PC-3 (cell line): Measurements from ENCODE around the gene BRCC3. TPM values are rescaled to one million over a fixed set of nuclear protein-coding genes. Genes with fewer than 3 reads are reported as not detected.

ENCODE experiments used
- ATAC-seq: fragments of 200-7000 bp; cut with Tn5 transposase; 2 replicates; pipeline ENCODE4 v1.9.1; 2020; ENCODE audit warnings: mild to moderate bottlenecking, moderate library complexity
- BruUV-seq: library from RNA; stranded (reverse); fragments of 400-500 nt; replicated peaks from 2 replicates; lab custom pipeline; 2021; lab: Mats Ljungman, UMichigan
- CTCF ChIA-PET: fragments of 300-600 bp; sonication (Branson Sonifier 250); formaldehyde crosslinking; loops from one replicate; lab custom pipeline; 2022; ENCODE audit warnings: antibody characterized with exemption; lab: Charles Lee
- POLR2A ChIA-PET: fragments of 300-600 bp; sonication (Branson Sonifier 250); formaldehyde crosslinking; loops from one replicate; lab custom pipeline; 2022; ENCODE audit warnings: antibody characterized with exemption; ENCODE audit not compliant: unreplicated experiment; lab: Charles Lee
- DNase-seq: peaks from one replicate; pipeline ENCODE4 v3.0.0-alpha.2; 2015
- H2AFZ ChIP-seq: fragments of 300-600 bp; sonication (generic); 2 replicates; pipeline ENCODE4 v1.6.0; 2016; ENCODE audit warnings: antibody characterized with exemption, low read length
- H3F3A ChIP-seq: fragments of 300-600 bp; sonication (generic); one replicate; pipeline ENCODE4 v1.6.0; 2017; ENCODE audit warnings: antibody characterized with exemption, low read length, control low read depth, mild to moderate bottlenecking; ENCODE audit not compliant: unreplicated experiment
- H3K27ac ChIP-seq: fragments of 300-600 bp; sonication (generic); 2 replicates; pipeline ENCODE4 v1.5.1; 2016; ENCODE audit warnings: mild to moderate bottlenecking, low read length
- H3K27me3 ChIP-seq: fragments of 300-600 bp; sonication (generic); 2 replicates; pipeline ENCODE4 v1.6.1; 2016; ENCODE audit warnings: low read length, mixed read lengths
- H3K36me3 ChIP-seq: fragments of 300-600 bp; sonication (generic); 2 replicates; pipeline ENCODE4 v1.6.1; 2016; ENCODE audit warnings: low read depth, mixed run types, low read length, mixed read lengths
- H3K4me1 ChIP-seq: fragments of 300-600 bp; sonication (generic); 2 replicates; pipeline ENCODE4 v1.5.1; 2016; ENCODE audit warnings: low read length; ENCODE audit not compliant: insufficient read depth
- H3K4me2 ChIP-seq: fragments of 300-600 bp; sonication (generic); 2 replicates; pipeline ENCODE4 v1.6.0; 2016; ENCODE audit warnings: low read length
- H3K4me3 ChIP-seq: fragments of 300-600 bp; sonication (generic); 2 replicates; pipeline ENCODE4 v1.5.1; 2016; ENCODE audit warnings: mild to moderate bottlenecking, low read length, mixed read lengths
- H3K79me2 ChIP-seq: fragments of 300-600 bp; sonication (generic); 2 replicates; pipeline ENCODE4 v1.6.1; 2017; ENCODE audit warnings: low read length, mixed read lengths
- H3K9ac ChIP-seq: fragments of 300-600 bp; sonication (generic); 2 replicates; pipeline ENCODE4 v1.6.0; 2016; ENCODE audit warnings: mild to moderate bottlenecking, low read length
- H3K9me2 ChIP-seq: fragments of 300-600 bp; sonication (generic); replicated peaks from 2 replicates; pipeline ENCODE4 v1.6.1; 2016; ENCODE audit warnings: mixed run types, low read length, mixed read lengths
- H3K9me3 ChIP-seq: fragments of 300-600 bp; sonication (generic); 2 replicates; pipeline ENCODE4 v1.6.1; 2016; ENCODE audit warnings: low read length, mixed read lengths
- H4K20me1 ChIP-seq: fragments of 300-600 bp; sonication (generic); 2 replicates; pipeline ENCODE4 v1.6.1; 2016; ENCODE audit warnings: low read length, mixed read lengths
- EZH2 ChIP-seq: fragments of 300-600 bp; sonication (generic); IDR thresholded peaks from one replicate; pipeline ENCODE4 v1.6.1; 2017; ENCODE audit warnings: antibody characterized with exemption, mild to moderate bottlenecking, low read length; ENCODE audit not compliant: unreplicated experiment
- EZH2phosphoT487 ChIP-seq: fragments of 300-600 bp; sonication (generic); IDR thresholded peaks from 2 replicates; pipeline ENCODE4 v1.6.1; 2018; ENCODE audit warnings: mild to moderate bottlenecking, antibody characterized with exemption, low read length, borderline replicate concordance
- intact Hi-C: fragments of 100-400 bp; cut with micrococcal nuclease; formaldehyde crosslinking; loops from 2 replicates; pipeline ENCODE4 v1.9.0; 2023
- total RNA-seq: library from RNA; depleted of rRNA; stranded (reverse); fragments of >200 nt; gene quantifications from 2 replicates; pipeline ENCODE4 v1.2.3, GENCODE V29; 2014
- TF ChIP-seq, protein P1 (sequence below): fragments of 300-600 bp; sonication (generic); conservative IDR thresholded peaks from 2 replicates; pipeline ENCODE4 v1.5.1; 2017; ENCODE audit warnings: antibody characterized with exemption, low read depth, mild to moderate bottlenecking, low read length

Gene BRCC3
- total RNA-seq, 1 experiment from 2014 or later = 19.7 TPM

DNA sequence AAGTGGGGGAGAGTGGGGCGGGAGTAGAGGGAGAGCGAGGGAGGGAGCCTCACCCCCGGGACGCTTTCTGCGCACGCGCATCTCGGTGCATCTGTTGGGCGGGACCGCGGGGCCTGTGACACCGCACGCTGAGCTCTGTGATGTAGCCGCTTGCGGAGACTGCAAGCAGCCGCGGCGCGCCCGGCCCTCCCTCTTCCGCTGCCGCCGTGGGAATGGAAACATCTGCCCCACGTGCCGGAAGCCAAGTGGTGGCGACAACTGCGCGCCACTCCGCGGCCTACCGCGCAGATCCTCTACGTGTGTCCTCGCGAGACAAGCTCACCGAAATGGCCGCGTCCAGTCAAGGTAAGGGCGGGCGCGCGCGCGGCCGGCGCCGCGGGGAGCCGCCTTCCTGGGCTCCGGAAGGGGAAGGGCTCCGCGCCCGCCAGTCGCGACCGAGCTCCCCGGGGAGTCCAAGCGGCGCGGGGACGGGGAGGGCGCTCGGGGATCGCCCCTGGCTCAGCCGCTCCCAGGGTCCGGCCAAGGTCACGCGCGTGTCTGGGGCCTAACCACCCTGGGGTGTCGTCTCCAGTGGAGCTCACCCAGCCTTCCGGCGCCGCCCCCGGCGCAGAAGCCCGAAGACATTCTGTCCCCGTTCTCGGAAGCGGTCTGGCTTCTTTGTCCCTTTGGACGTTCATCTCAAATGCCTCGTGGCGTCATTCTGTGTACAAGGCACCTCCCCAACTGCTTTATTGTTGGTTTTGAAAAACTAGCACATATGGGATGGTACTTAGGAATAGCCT is 44.4 kb upstream of the BRCC3 start, which contains the start of gene FUNDC2:
FUNDC2 (plus strand) TSS at position 118 of the 782 bp plus-strand sequence; CDS start at position 213, 95 bp downstream.
- CTCF ChIA-PET = interaction anchor here (1.0 kb wide), 1 partner anchor 22 kb away, joined by 3 read pairs; no protein-coding TSS in a partner anchor

GRCh38 chrX:155027509-155028066 is 43.7 kb upstream of the BRCC3 start:
- ATAC-seq (no peak), DNase-seq (peak; percentile 38)
- intact Hi-C loops = loop anchor here (2.0 kb wide), 1 partner anchor 41 kb away; no protein-coding TSS in a partner anchor
- H3K4me2 ChIP-seq = peak overlapping the region; percentile 83
- H3K27ac ChIP-seq = peak overlapping the region; percentile 90
- POLR2A ChIA-PET = no interaction called here
- no peaks in the 10 kb centered on the region for H3F3A ChIP-seq
- TF ChIP-seq, protein P1, sequence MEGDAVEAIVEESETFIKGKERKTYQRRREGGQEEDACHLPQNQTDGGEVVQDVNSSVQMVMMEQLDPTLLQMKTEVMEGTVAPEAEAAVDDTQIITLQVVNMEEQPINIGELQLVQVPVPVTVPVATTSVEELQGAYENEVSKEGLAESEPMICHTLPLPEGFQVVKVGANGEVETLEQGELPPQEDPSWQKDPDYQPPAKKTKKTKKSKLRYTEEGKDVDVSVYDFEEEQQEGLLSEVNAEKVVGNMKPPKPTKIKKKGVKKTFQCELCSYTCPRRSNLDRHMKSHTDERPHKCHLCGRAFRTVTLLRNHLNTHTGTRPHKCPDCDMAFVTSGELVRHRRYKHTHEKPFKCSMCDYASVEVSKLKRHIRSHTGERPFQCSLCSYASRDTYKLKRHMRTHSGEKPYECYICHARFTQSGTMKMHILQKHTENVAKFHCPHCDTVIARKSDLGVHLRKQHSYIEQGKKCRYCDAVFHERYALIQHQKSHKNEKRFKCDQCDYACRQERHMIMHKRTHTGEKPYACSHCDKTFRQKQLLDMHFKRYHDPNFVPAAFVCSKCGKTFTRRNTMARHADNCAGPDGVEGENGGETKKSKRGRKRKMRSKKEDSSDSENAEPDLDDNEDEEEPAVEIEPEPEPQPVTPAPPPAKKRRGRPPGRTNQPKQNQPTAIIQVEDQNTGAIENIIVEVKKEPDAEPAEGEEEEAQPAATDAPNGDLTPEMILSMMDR = no peak
- no peak for TF ChIP-seq EZH2
- no peak for TF ChIP-seq EZH2phosphoT487
- no peaks in the 10 kb centered on the region for H3K36me3 ChIP-seq
- H3K27me3 ChIP-seq = no peaks in the 10 kb centered on the region
- H3K4me1 ChIP-seq = peaks cover 13% of the 10 kb centered on the region
- H3K79me2 ChIP-seq = peaks cover 49% of the 10 kb centered on the region
- no peaks in the 10 kb centered on the region for H3K9me3 ChIP-seq
- TSS peak; percentile 68 for BruUV-seq
- peaks cover 10% of the 10 kb centered on the region for H4K20me1 ChIP-seq
- H2AFZ ChIP-seq = peak overlapping the region; percentile 72
- H3K9me2 ChIP-seq = no peaks in the 10 kb centered on the region
- H3K9ac ChIP-seq = peak overlapping the region; percentile 94
- CTCF ChIA-PET = interaction anchor here (0.6 to 0.9 kb wide), 2 partner anchors 29 to 37 kb away, joined by 3 to 4 read pairs; no protein-coding TSS in a partner anchor
- H3K4me3 ChIP-seq = peak overlapping the region; percentile 77

More for the DNA sequence above, 44.4 kb upstream of the BRCC3 start, which contains the start of gene FUNDC2:
- no TSS peak for BruUV-seq
- peak within 1 kb of the TSS; percentile 94 for H3K9ac ChIP-seq
- H3F3A ChIP-seq = no peaks in the 10 kb centered on the region
- H3K4me2 ChIP-seq = peak within 1 kb of the TSS; percentile 83
- no peaks in the 10 kb centered on the region for H3K27me3 ChIP-seq
- H4K20me1 ChIP-seq = peaks cover 10% of the 10 kb centered on the region
- H3K4me1 ChIP-seq = peaks cover 13% of the 10 kb centered on the region
- no peak for TF ChIP-seq EZH2
- TF ChIP-seq EZH2phosphoT487 = peak; percentile 94
- H3K4me3 ChIP-seq = peak within 1 kb of the TSS; percentile 77
- peak within 1 kb of the TSS; percentile 72 for H2AFZ ChIP-seq
- peak within 1 kb of the TSS; percentile 90 for H3K27ac ChIP-seq
- intact Hi-C loops = loop anchor here (1.0 to 2.0 kb wide), 3 partner anchors 30 to 44 kb away; partner anchors contain the start of genes BRCC3, CMC4 and MTCP1
- peak; percentile 77 for ATAC-seq
- peak; percentile 92 for DNase-seq
- no peaks in the 10 kb centered on the region for H3K36me3 ChIP-seq
- peaks cover 45% of the 10 kb centered on the region for H3K79me2 ChIP-seq
- no peaks in the 10 kb centered on the region for H3K9me2 ChIP-seq
- POLR2A ChIA-PET = interaction anchor here (0.7 kb wide), 1 partner anchor 38 kb away, joined by 4 read pairs; no protein-coding TSS in a partner anchor
- H3K9me3 ChIP-seq = no peaks in the 10 kb centered on the region

DNA sequence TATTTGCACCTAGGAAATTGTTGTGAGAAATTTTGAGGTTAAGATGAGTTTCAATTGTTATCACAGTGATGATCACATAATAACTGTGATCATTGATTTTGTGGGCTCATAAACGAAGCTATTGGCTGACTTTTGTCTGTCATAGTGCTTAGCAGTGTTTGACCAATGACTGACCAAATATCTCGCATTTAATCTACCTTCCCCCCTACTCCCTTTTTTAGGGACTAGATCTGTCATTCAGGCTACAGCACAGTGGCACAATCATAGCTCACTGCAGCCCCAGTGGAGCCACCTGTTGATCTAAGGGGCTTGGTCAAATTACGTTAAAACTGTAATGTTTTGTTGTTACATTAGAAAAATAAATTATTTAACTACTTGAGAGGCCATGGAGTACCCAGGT is 43.2 kb upstream of the BRCC3 start:
- ATAC-seq (no peak; the same call in 1 of the 2 replicates), DNase-seq (peak; percentile 29)
- H3K4me2 ChIP-seq = peak overlapping the region; percentile 83
- no TSS peak for BruUV-seq
- peaks cover 50% of the 10 kb centered on the region for H3K79me2 ChIP-seq
- H3K9me3 ChIP-seq = no peaks in the 10 kb centered on the region
- peak overlapping the region; percentile 94 for H3K9ac ChIP-seq
- peak overlapping the region; percentile 90; the same call in 1 of the 2 replicates for H3K27ac ChIP-seq
- POLR2A ChIA-PET = interaction anchor here (0.5 kb wide), 1 partner anchor 192 kb away, joined by 4 read pairs; no protein-coding TSS in a partner anchor
- no peaks in the 10 kb centered on the region for H3K9me2 ChIP-seq
- intact Hi-C loops = no loop called here
- H3K27me3 ChIP-seq = no peaks in the 10 kb centered on the region
- TF ChIP-seq, protein P1 = no peak; the same call in 1 of the 2 replicates
- TF ChIP-seq EZH2 = no peak
- no peak for TF ChIP-seq EZH2phosphoT487
- no peak overlapping the region for H2AFZ ChIP-seq
- CTCF ChIA-PET = interaction anchor here (0.6 to 0.9 kb wide), 2 partner anchors 29 to 36 kb away, joined by 3 to 4 read pairs; no protein-coding TSS in a partner anchor
- H3K4me3 ChIP-seq = peak overlapping the region; percentile 77
- H3F3A ChIP-seq = no peaks in the 10 kb centered on the region
- H4K20me1 ChIP-seq = peaks cover 10% of the 10 kb centered on the region
- H3K4me1 ChIP-seq = peaks cover 13% of the 10 kb centered on the region
- H3K36me3 ChIP-seq = no peaks in the 10 kb centered on the region
